Transverse colon (tissue), 4 donors: Measurements from ENCODE around the gene HS3ST5. TPM values are rescaled to one million over a fixed set of nuclear protein-coding genes. Genes with fewer than 3 reads are reported as not detected.
"Not testable (repeated sequence)": the region's sequence is repeated elsewhere in the genome, so short reads cannot be mapped to it uniquely, and the experiment has no call there.

Source experiments
- DNase-seq: peaks from one replicate; pipeline ENCODE4 v3.0.0-alpha.2; 2019
- H3K27ac ChIP-seq, 4 donors: fragments of 200-600 bp; sonication (generic); 2 replicates each; pipeline ENCODE4 v1.5.1; 2016 to 2018; ENCODE audit warnings: inconsistent platforms in 4 of 4
- H3K27me3 ChIP-seq: fragments of 200-600 bp; sonication (generic); 2 replicates; pipeline ENCODE4 v1.5.1; 2017; ENCODE audit warnings: inconsistent platforms
- H3K36me3 ChIP-seq, 4 donors: fragments of 200-600 bp; sonication (generic); 2 replicates each; pipeline ENCODE4 v1.5.1; 2017 to 2019; ENCODE audit warnings: inconsistent platforms in 4 of 4
- H3K4me1 ChIP-seq, 4 donors: fragments of 200-600 bp; sonication (generic); 2 replicates each; pipeline ENCODE4 v1.5.1; 2017 to 2020; ENCODE audit warnings: inconsistent platforms in 4 of 4
- H3K4me3 ChIP-seq, 4 donors: fragments of 200-600 bp; sonication (generic); 1 replicate in 1 of 4; 2 replicates in 3 of 4; pipeline versions ENCODE4 v1.5.1 to v1.6.1; 2017 to 2019; ENCODE audit warnings: inconsistent platforms in 4 of 4
- H3K9me3 ChIP-seq, 2 donors: fragments of 200-600 bp; sonication (generic); 2 replicates each; pipeline ENCODE4 v1.5.1; 2017 to 2019; ENCODE audit warnings: inconsistent platforms in 2 of 2
- CTCF ChIP-seq, 5 experiments: fragments of 200-600 bp in 3 of 5; fragments of 450-650 bp in 2 of 5; sonication (generic) in 3 of 5; IDR thresholded peaks; 1 replicate in 2 of 5; 2 replicates in 3 of 5; pipeline ENCODE4 v1.5.1; 2016 to 2017; ENCODE audit warnings: antibody characterized with exemption in 5 of 5, inconsistent platforms in 3 of 5, mild to moderate bottlenecking in 2 of 5, moderate library complexity in 1 of 5
- EP300 ChIP-seq: sonication (generic); formaldehyde crosslinking; IDR thresholded peaks from one replicate; pipeline ENCODE4 v1.6.1; 2017; ENCODE audit warnings: antibody characterized with exemption, low read depth
- POLR2A ChIP-seq: fragments of 450-650 bp; IDR thresholded peaks from one replicate; pipeline ENCODE4 v1.6.1; 2016; ENCODE audit warnings: antibody characterized with exemption, mild to moderate bottlenecking, moderate library complexity
- POLR2AphosphoS5 ChIP-seq, 3 donors: sonication (generic); formaldehyde crosslinking; IDR thresholded peaks; one replicate each; pipeline ENCODE4 v1.6.1; 2016; ENCODE audit warnings: antibody characterized with exemption in 3 of 3
- WGBS, 2 donors: methylation state at CpG; one replicate each; pipeline ENCODE4 v1.1.5; 2018; ENCODE audit warnings: low coverage in 1 of 2; 5-methylcytosine and 5-hydroxymethylcytosine counted together
- in situ Hi-C, 4 donors: fragments of 200-750 bp; cut with MboI; loops; one replicate each; pipeline versions ENCODE4 v1.15.0 to v1.15.1; 2017; ENCODE audit warnings: low sequenced_read_pairs in 3 of 4, low pct_ligation_motif_present in 1 of 4, low pct_unique_long_range_greater_than_20kb in 1 of 4
- intact Hi-C: fragments of 100-400 bp; cut with DNase I; formaldehyde crosslinking; loops from one replicate; pipeline ENCODE4 v1.15.1; 2023; ENCODE audit warnings: low total_unique reads
- total RNA-seq, 4 donors: library from RNA; depleted of rRNA; stranded (reverse); fragments of >200 nt; gene quantifications; one replicate each; pipeline ENCODE4 v1.1.0, GENCODE V29; 2016

HS3ST5 gene
- total RNA-seq, 4 donors from 2014 or later = 0.27 to 0.32 TPM; not detected in 2

- no peaks in the 10 kb centered on the region for H3K4me1 ChIP-seq
- intact Hi-C loops = no loop called here
- H3K4me3 ChIP-seq = no peak overlapping the region
- no peaks in the 10 kb centered on the region for H3K36me3 ChIP-seq
- no peak for DNase-seq
- WGBS, 2 donors = 67 to 81% methylated on average over 5 of the region's 5 CpGs
- TF ChIP-seq EP300 (no peak), CTCF (IDR thresholded peaks at IDR 0.05) (no peak), POLR2A (no peak), POLR2AphosphoS5 (IDR thresholded peaks at IDR 0.05) (no peak)
- H3K27ac ChIP-seq = no peak overlapping the region
- H3K9me3 ChIP-seq = no peaks in the 10 kb centered on the region
- in situ Hi-C loops = no loop called here
- no peaks in the 10 kb centered on the region for H3K27me3 ChIP-seq
Measured at GRCh38 chr6:114315831-114316595, 26.8 kb downstream of the HS3ST5 start.

GRCh38 chr6:114313816-114314215 is 29.0 kb downstream of the HS3ST5 start:
- H3K36me3 ChIP-seq, in situ Hi-C loops: not testable (repeated sequence)
- 93% methylated on average over 6 of the region's 6 CpGs; no CpG with 5 or more reads in 1 of the 2 donors for WGBS, 2 donors

GRCh38 chr6:114312931-114313330 is 29.9 kb downstream of the HS3ST5 start:
- Histone ChIP-seq H3K36me3 (no peaks in the 10 kb centered on the region), H3K9me3 (no peaks in the 10 kb centered on the region), H3K27me3 (no peaks in the 10 kb centered on the region), H3K4me1 (no peaks in the 10 kb centered on the region), H3K4me3 (no peak overlapping the region), H3K27ac (no peak overlapping the region)
- in situ Hi-C loops = no loop called here
- WGBS, 2 donors = 81 to 88% methylated on average over 4 of the region's 4 CpGs
- TF ChIP-seq CTCF (IDR thresholded peaks at IDR 0.05) (no peak), POLR2A (no peak), POLR2AphosphoS5 (IDR thresholded peaks at IDR 0.05) (no peak), EP300 (no peak)
- intact Hi-C loops = no loop called here
- DNase-seq = no peak

More at GRCh38 chr6:114313816-114314215, 29.0 kb downstream of the HS3ST5 start:
- H3K27me3 ChIP-seq, DNase-seq, H3K4me1 ChIP-seq, H3K4me3 ChIP-seq, H3K9me3 ChIP-seq, H3K27ac ChIP-seq, intact Hi-C loops: not testable (repeated sequence)

- in situ Hi-C loops = no loop called here
- no peak overlapping the region for H3K4me3 ChIP-seq
Measured at GRCh38 chr6:114310053-114310452, 32.8 kb downstream of the HS3ST5 start.

More at GRCh38 chr6:114310053-114310452, 32.8 kb downstream of the HS3ST5 start:
- intact Hi-C loops = no loop called here
- no peaks in the 10 kb centered on the region for H3K27me3 ChIP-seq
- no peaks in the 10 kb centered on the region for H3K36me3 ChIP-seq
- H3K4me1 ChIP-seq = no peaks in the 10 kb centered on the region
- TF ChIP-seq CTCF (IDR thresholded peaks at IDR 0.05) (no peak), POLR2AphosphoS5 (IDR thresholded peaks at IDR 0.05) (no peak), EP300 (no peak), POLR2A (no peak)
- no peak for DNase-seq
- WGBS, 2 donors = 42 to 65% methylated on average over 2 of the region's 2 CpGs
- H3K27ac ChIP-seq = no peak overlapping the region
- no peaks in the 10 kb centered on the region for H3K9me3 ChIP-seq
